ENCODE results near the gene CRADD. TPM values are rescaled to one million over a fixed set of nuclear protein-coding genes. Genes with fewer than 3 reads are reported as not detected.
A peak's percentile ranks its signal among the peaks of the same experiment; 100 is the strongest.

The CRADD gene
- 10 to 100 TPM in 1 of 2 experiments, 1 to 10 TPM in 1; 7.0 to 11.3 TPM for total RNA-seq

DNA sequence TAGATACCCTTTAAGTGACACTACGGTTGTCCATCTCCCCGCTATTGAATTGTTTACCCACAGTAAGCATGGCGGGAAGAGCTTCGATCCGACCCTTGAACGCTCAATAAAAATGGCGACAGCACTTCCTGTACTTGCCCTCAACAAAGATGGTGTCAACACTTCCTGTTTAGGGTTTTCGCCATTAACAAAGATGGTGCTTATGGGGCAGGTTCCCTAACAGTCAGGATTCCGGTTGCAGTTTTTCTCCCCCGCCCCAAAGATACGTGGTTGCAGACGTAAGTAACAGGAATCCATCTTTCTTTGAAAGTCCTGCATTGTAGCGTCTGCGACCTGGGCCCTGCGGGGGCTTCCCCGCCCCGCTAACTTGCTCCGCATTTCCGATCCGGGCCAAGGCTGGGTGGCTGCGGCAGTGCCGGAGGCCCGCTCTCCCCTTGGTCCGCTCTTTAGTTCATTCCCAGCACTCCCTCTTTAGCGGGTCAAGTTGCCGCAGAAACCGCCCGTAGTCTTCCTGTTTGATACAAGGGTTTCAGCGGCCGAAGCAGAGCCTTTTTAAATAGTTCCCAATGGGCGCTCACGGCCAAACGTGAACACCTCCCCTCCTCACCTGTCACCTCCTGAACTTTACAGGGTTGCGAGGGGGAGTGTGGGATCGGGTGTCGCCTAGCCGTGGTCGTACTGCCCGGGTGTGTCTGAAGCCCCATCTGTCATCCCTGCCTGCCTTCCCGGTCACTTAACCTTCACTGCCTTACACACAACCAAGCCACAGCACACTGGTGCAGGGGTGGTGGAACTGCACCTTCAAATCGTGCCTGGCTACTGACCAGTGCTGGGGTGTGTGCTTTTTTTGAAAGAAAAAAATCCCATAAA, at the start of gene CRADD:
Gene CRADD (plus strand): TSS at position 181 of the 870 bp plus-strand sequence.
- Mint-ChIP-seq H3K36me3 (ENCODE audit: low read depth) (peaks cover 13% of the 10 kb centered on the region), H3K4me3 (peak within 1 kb of the TSS; percentile 98), H3K27ac (peak within 1 kb of the TSS; percentile 100), H3K27me3 (peaks cover 10% of the 10 kb centered on the region), H3K4me1 (ENCODE audit: low read depth) (peaks cover 31% of the 10 kb centered on the region), H3K9me3 (no peaks in the 10 kb centered on the region)
- intact Hi-C loops (cut with micrococcal nuclease) = loop anchor here (1.0 to 2.0 kb wide), 2 partner anchors 30 to 107 kb away; no protein-coding TSS in a partner anchor
- DNase-seq (peak; percentile 92), ATAC-seq (peak; percentile 96)
- ChIA-PET POLR2A (interaction anchor here (0.7 to 1.5 kb wide), 7 partner anchors 10 to 105 kb away, joined by 3 to 5 read pairs (median 3); partner anchors contain the start of gene SOCS2), CTCF (interaction anchor here (0.7 to 1.2 kb wide), 4 partner anchors 105 to 424 kb away, joined by 3 to 10 read pairs (median 3); partner anchors contain the start of gene SOCS2)
- TF ChIP-seq, protein P1, sequence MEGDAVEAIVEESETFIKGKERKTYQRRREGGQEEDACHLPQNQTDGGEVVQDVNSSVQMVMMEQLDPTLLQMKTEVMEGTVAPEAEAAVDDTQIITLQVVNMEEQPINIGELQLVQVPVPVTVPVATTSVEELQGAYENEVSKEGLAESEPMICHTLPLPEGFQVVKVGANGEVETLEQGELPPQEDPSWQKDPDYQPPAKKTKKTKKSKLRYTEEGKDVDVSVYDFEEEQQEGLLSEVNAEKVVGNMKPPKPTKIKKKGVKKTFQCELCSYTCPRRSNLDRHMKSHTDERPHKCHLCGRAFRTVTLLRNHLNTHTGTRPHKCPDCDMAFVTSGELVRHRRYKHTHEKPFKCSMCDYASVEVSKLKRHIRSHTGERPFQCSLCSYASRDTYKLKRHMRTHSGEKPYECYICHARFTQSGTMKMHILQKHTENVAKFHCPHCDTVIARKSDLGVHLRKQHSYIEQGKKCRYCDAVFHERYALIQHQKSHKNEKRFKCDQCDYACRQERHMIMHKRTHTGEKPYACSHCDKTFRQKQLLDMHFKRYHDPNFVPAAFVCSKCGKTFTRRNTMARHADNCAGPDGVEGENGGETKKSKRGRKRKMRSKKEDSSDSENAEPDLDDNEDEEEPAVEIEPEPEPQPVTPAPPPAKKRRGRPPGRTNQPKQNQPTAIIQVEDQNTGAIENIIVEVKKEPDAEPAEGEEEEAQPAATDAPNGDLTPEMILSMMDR (IDR thresholded peaks at IDR 0.05) = no peak

DNA sequence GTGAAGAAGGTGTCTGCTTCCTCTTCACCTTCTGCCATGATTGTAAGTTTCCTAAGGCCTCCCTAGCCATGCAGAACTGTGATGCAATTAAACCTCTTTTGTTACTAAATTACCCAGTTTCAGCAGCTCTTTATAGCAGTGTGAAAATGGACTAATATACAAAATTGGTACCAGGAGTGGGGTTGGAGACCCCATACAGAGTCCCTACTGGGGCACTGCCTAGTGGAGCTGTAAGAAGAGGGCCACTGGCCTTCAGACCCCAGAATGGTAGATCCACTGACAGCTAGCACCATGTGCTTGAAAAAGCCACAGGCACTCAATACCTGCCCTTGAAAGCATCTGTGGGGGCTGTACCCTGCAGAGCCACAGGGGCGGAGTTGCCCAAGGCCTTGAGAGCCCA, 44.8 kb upstream of the CRADD start:
- no peak overlapping the region for H3K4me3 Mint-ChIP-seq
- TF ChIP-seq, protein P1 (IDR thresholded peaks at IDR 0.05) = no peak
- CTCF ChIA-PET = no interaction called here
- DNase-seq = no peak
- peaks cover 7% of the 10 kb centered on the region for H3K9me3 Mint-ChIP-seq
- H3K36me3 Mint-ChIP-seq (ENCODE audit: low read depth) = no peaks in the 10 kb centered on the region
- ATAC-seq = no peak
- peaks cover 4% of the 10 kb centered on the region for H3K27me3 Mint-ChIP-seq
- intact Hi-C loops (cut with micrococcal nuclease) = no loop called here
- POLR2A ChIA-PET = no interaction called here
- peaks cover 2% of the 10 kb centered on the region for H3K4me1 Mint-ChIP-seq (ENCODE audit: low read depth)
- no peak overlapping the region for H3K27ac Mint-ChIP-seq

DNA sequence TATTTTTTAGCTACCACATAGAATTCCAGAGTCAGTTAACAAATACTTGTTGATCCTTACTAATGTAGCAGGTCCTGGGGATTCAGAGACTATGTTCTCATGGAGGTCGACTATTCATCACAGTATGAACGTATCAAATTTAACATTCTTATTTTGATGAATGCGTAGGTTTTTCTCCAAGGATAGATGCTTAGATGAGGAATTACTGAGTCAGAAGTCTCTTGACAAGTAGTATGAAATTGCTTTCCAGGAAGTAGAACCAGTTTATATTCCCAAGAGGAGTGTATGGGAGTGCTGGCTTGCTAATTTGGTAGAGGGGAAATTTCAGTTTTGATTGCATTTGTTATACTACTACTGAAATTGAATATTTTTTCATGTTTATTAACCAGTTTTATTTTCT, 42.8 kb upstream of the CRADD start:
- ATAC-seq (no peak), DNase-seq (no peak)
- ChIA-PET POLR2A (no interaction called here), CTCF (no interaction called here)
- Mint-ChIP-seq H3K9me3 (peaks cover 7% of the 10 kb centered on the region), H3K27me3 (peaks cover 6% of the 10 kb centered on the region), H3K4me3 (no peak overlapping the region), H3K4me1 (ENCODE audit: low read depth) (no peaks in the 10 kb centered on the region), H3K36me3 (ENCODE audit: low read depth) (no peaks in the 10 kb centered on the region), H3K27ac (no peak overlapping the region)
- TF ChIP-seq, protein P1 (IDR thresholded peaks at IDR 0.05) = no peak
- intact Hi-C loops (cut with micrococcal nuclease) = no loop called here

DNA sequence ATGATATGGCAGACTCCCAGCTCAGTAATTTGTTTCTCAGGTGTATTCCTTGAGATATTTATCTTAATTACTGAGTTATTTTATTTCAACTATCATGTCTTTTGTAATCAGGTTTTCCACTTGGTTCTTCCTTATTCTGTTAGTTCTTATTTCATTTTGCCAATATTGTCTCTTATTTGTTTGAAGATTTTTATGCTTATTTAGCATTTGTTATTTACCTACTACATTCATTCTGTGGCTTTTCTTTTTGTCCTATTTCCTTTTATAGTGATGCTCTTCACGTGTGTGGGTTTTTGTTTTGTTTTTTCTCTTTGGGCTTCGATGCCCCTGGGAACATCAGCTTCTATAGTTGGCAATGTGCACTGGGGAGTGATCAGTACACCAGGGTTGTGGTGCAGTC, 40.5 kb upstream of the CRADD start:
- H3K9me3 Mint-ChIP-seq = peaks cover 7% of the 10 kb centered on the region
- ChIA-PET CTCF (no interaction called here), POLR2A (no interaction called here)
- H3K4me3 Mint-ChIP-seq = no peak overlapping the region
- H3K27ac Mint-ChIP-seq = no peak overlapping the region
- no peaks in the 10 kb centered on the region for H3K36me3 Mint-ChIP-seq (ENCODE audit: low read depth)
- ATAC-seq = no peak
- intact Hi-C loops (cut with micrococcal nuclease) = no loop called here
- no peak for DNase-seq
- peaks cover 8% of the 10 kb centered on the region for H3K27me3 Mint-ChIP-seq
- TF ChIP-seq, protein P1 (IDR thresholded peaks at IDR 0.05) = no peak
- no peaks in the 10 kb centered on the region for H3K4me1 Mint-ChIP-seq (ENCODE audit: low read depth)

DNA sequence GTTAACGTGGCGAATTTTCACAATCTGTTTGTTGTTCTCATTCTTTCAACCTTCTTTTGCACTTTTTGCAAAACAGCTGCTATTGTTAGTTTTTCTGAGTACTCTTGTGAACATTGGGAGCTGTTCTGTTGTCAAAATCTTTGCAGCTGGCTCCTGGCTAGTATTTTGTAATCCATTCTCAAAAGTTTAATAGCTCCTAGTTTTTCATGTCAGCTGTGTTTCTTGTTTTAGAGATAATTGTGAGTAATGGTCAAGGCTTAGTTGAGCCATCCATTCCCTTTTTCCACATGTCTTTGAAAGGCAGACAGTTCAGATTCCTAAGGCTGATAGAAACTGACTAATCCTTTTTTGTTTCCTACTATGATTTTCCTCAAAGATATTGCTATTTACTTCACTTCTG, 39.1 kb upstream of the CRADD start:
- ATAC-seq = no peak
- Mint-ChIP-seq H3K27ac (no peak overlapping the region), H3K4me3 (no peak overlapping the region), H3K27me3 (peaks cover 9% of the 10 kb centered on the region), H3K9me3 (no peaks in the 10 kb centered on the region), H3K4me1 (ENCODE audit: low read depth) (no peaks in the 10 kb centered on the region), H3K36me3 (ENCODE audit: low read depth) (no peaks in the 10 kb centered on the region)
- intact Hi-C loops (cut with micrococcal nuclease) = no loop called here
- ChIA-PET CTCF (interaction anchor here (0.8 kb wide), 1 partner anchor 464 kb away, joined by 3 read pairs; no protein-coding TSS in a partner anchor), POLR2A (no interaction called here)
- TF ChIP-seq, protein P1 (IDR thresholded peaks at IDR 0.05) = no peak
- no peak for DNase-seq
